ENCODE results near the gene CYP3A7.
"Not testable (repeated sequence)": the region's sequence is repeated elsewhere in the genome, so short reads cannot be mapped to it uniquely, and the experiment has no call there.

CYP3A7 gene

DNA sequence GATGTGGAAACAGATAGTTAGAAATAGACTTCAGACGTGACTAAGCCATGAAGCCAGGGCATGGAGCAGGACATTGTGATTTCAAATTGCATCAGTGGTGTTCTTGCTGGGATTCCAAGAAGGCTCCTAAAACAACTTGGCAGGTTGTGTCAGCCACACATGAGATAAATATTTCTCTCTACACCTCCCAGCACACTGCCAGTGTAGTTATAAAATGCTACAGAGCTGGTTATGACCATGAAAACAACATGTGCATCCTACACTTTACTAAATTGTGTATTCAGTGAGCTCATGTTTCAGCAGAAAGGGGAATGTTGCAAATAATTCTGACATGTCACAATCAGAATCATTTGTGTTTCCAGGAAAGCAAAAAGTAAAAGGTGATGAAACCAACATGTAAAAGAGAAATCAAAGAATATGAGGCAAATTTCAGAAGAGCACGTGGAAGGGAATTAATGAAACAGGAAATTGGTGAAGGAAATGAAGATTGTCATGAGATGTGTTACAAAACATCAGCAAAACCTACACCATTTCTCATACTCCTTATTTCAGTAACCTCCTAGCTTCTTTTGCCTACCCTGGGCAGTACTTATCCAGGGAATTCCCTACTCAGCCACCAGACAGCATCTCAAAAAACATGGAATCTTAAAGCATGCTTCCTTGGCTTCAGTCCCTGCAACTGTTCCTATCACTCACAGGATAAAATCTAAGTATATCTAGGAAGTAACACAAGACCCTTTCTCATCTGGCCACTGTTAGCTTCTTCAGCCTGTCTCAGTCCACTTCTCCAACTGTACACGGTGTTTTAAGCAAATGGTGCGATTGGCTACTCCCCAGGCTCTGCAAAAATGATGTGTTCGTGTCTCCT lies 5.8 kb upstream of the CYP3A7 start:
- DNase-seq, result no peak

DNA sequence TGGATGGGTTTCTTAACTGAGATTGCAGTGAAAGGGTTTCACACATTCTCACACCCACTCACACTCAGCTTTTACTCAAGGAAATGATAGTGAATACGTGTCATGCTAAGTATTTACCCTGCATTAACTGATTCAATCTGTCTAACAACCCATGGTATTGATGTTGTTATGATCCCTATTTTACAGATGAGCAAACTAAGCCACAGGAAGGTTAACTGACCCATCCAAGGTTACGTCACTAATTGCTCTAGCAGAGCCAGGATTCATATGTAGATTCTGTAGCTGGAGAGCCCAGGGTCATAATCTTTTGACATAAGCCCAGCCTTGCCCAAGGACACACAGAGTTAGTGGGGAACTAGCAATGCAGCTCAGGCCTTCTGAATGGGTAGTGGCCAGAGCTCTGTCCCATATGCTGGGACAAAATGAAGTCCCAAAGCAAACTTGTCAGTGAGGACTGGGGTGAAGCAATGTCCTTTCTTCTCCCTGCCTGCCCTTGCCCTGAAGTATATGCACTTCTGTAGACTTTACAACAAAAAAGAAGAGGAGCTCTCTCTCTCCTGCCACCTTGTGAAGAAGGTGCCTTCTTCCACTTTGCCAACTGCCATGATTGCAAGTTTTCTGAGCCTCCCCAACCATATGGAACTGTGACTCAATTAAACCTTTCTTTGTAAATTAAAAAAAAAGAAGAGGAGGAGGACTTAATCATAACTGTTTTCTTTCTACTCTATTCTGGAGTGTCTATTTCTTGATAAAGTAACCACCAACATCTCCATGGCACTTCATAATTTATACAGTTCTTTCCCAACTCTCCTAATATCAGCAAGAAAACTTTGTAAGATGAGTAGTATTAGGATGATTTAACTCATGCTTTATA lies 4.9 kb upstream of the CYP3A7 start:
- no peak for DNase-seq

DNA sequence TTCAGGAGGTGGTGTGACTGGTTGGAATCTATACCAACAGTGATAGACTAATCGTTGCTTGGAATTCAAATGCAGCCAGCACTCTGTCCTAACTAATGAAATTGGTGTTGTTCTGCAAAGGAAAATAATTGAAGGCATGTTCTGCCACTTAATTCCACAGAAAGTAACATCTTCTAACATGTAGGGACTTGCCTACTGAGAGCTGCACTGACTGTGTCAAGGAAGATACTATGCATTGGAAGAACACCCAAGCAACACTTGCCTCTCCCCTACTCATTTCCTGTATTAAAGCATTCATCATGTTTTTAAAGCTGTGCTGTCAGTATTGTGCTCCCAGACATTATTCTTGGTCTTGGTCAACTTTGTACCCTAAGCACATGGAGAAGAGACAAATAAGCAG lies 2.7 kb upstream of the CYP3A7 start:
- DNase-seq, result no peak

DNA sequence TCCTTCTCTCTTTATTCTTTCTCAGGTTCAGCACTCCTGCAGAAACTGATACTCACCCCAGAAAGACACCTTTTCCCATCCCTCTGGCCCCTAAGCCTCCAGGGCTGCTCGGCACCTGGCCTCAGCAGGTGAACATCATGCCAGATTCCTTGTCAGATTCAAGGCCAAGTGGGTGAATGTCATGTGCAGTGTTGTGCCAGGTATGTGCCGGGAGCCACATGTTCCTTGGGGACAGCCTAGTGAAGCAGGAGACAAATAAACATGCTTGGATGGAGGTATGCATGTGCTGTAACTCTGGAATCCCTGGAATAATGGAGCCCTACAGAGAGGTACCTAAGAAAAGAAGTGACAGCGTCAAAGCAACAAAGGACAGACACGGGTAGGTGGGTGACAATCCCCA lies 1.7 kb upstream of the CYP3A7 start:
- DNase-seq, result not testable (repeated sequence)

DNA sequence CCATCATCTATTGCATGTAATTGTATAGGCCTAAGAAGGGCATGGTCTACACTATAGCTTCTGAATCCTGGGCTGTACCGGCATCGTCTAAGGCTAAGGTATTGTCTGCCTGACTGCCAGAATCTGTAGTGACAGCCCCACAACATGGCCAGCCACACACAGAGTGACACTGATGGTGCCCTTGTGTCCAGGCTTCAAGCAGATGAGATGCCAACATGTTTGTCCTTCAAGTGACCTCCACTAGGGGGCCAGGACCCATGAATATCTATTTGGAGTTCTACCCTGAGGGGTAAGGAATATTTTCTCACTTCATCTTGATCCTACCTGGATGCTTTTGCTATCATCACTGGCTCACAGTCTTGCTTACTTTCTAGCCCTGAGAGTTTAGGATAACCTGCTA lies 1.5 kb downstream of the CYP3A7 start:
- DNase-seq, result no peak

DNA sequence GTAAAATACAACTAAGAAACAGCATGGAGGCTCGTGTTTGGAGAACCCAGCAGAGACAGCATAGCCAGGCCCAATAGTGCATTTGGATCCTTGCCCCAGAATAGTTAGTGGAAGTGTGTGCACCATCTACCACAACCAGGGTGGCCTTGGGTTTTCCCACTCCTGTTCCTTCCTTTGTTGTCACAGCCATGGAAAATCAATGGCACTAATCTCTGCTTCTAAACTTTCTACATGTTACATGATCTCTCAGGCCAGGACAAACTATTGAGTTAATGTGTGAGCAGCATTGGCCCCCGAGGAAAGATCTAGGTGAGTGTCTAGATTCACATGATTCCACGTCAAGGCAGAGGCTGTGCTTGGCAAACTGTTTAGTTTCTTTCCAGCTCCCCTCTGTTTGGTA lies 2.0 kb downstream of the CYP3A7 start:
- no peak for DNase-seq

DNA sequence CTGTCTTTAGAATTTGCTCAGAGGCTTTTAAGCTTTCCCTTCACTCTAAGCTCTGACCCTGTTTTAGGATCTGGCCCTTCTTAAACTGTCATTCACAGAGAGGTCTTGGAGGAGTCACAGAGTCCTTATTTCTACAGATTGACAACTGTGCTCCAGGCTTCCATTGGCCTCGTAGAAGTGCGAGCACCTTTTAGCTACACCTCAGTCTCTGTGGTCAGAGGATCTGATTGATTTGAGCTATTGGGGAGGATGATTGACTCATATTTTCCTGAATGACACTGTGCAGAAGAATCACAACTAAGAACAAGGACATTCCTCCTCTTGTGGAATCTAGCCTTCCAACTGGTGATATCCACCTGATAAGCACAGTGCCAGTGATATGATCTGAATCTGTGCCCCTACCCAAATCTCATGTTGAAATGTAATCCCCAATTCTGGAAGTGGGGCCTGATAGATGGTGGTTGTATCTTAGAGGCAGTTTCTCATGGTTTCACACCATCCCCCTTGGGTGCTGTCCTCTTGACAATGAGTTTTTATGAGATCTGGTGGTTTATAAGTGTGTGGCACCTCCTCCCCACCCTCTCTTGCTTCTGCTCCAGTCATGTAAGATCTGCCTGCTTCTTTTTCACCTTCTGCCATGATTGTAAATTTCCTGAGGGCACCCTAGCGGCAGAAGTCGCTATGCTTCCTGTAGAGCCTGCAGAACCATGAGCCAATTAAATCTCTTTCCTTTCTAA lies 3.2 kb downstream of the CYP3A7 start:
- DNase-seq, result no peak

DNA sequence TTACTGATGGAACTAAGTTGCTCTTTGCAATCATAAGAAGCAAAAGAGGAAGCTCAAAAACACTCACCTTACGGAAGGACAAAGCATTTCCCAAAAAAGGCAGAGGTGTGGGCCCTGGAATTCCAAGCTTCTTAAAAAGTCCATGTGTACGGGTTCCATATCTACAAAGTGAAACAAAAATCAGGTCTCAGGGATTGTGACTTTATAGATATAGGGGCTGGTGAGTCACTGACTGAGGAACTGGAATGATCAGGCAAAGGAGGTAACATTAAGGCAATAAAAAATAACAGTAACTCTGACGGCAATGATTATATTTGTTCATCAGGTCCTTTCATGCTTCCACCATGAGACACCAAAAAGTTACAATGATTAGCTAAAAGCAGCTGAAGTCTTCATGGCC lies 4.0 kb downstream of the CYP3A7 start:
- no peak for DNase-seq

DNA sequence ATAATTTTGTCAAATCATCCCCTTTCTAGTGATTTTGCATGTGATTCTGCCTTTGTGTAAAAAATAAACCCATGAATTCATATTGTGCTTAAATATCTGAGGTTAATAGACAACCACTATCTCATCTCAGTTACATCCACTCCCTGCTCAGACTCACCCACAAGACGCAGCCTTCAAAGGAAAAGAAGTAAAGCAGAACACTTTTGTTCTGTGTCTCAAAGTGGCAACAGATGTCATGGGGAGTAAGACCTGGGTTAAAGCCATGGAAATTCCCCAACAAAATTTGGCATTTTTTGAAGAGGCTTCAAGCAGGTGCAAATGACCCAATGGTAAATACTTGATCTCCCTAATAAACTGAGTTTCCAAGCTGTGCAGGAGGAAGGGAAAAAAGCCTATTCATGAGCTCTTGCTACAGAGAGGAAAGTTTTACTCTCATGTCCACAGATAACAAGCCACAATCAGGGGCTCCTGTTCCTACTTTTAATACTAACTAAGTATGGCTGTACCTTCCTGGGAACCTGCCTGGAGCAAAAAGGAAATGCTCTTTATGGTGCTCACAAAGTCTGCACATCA lies 4.7 kb downstream of the CYP3A7 start:
- no peak for DNase-seq

DNA sequence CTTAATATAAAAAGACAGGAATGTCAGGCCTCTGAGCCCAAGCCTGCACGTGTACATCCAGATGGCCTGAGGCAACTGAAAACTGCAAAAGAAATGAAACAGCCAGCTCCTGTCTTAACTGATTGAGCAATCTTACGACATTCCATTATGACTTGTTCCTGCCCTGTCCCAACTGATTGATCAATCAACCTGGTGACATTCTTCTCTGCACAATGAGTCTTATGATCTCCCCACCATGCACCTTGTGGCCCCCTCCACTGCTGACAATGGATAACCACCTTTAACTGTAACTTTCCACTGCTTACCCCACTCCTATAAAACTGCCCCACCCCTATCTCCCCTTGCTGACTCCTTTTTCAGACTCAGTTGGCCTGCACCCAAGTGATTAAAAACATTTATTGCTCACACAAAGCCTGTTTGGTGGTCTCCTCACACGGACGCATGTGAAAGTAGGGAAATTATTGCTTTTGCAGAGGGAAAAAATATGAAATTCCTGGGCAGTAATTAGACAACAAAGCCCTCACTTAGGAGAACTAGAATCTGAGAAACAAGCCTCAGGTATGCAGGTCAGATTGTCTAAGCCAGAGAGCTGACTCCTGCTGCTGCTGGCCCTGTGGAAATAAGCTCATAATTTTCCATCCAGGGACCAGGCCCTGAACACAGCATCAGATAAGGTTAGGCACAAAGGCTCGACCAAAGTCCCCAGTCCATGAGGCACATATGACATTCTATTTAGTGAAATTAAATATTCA lies 5.3 kb downstream of the CYP3A7 start:
- no peak for DNase-seq

DNA sequence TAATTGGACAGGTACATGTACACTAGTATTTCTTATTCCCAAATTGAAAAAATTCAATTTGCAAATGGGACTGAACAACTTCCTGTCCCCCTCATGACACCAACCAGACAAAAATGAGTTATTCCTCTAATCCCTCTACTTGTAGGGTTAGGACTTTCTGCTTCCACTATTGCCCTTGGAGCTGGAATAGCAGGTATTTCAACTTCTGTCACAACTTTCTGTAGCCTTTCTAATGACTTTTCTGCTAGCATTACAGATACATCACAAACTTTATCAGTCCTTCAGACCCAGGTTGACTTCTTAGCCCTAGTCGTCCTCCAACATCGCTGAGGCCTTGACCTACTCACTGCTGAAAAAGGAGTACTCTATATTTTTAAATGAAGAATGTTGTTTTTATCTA lies 6.4 kb downstream of the CYP3A7 start:
- DNase-seq, result no peak

DNA sequence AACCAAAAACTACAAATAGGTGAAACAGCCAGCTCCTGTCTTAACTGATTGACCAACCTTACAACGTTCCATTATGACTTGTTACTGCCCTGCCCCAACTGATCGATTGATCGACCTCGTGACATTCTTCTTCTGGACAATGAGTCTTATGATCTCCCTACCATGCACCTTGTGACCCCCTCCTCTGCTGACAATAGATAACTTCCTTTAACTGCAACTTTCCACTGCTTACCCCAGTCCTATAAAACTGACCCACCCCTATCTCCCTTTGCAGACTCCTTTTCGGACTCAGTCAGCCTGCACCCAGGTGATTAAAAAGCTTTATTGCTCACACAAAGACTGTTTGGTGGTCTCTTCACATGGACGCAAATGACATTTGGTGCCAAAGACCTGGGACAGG lies 11.8 kb downstream of the CYP3A7 start:
- not testable (repeated sequence) for DNase-seq

DNA sequence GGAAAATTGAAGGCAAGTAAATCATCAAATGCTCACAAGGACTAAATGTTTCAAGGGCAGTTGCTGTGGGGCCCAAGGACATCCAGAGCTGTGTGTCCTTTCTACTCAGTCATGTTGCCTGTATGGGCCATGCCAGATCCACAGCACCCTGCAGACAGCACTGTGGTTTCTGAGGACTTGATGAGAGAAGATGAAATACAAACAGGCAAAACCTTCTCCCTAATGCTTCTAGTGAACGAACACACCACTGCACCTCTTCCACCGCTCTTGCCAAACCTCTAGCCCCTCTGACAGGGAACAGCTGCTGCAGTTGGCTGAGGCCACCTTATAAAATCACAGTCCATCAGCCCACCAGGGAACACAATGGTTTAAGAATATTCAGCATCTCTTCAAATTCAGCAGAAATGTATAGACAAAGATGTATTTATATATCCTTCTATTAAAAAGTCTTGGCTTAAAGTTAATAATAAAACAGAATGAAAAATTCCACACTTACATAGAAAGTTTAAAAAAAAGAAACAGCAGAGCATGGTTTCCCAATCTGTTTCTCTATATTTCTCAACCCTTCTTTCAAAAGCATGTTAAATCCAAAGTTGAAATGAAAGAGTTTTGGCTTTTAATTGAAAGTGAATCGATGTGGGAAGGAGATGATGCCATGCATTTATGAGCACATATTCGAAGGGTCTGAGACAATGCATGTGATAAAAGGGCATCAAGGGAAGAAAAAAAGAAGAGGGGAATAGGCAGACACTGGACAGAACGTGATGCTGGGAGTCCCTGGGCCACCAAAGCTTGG lies 14.0 kb downstream of the CYP3A7 start:
- no peak for DNase-seq

DNA sequence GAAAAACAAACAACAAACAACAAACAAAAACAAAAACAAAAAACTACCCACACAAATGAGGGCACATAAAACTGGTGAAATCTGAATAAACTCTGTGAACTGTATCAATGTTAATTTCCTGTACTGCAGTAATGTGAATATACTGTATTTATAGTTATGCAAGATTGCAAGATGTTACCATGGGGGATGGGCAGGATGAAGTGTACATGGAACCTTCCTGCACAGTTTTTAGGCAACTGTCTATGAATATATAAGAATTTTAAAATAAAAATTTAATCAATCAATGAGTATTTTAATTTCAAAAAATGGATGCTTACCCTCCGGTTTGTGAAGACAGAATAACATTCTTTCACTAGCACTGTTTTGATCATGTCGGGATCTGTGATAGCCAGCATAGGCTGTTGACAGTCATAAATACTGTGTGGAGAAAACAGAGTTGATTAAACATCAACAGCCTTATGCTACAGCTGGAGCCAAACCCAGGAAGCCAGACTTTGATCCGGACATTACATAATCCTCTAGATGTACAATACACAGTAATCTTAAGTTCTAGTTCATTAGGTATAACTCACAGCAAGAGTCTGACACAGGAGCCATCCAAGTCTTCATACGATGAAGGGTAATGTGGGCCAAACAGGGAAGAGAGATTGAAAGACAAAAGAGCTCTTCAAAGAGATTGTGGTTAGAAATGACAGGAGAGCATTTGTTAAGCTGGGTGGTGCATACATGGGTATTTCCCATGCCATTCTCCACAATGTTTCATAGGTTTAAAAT lies 14.8 kb downstream of the CYP3A7 start:
- no peak for DNase-seq

DNA sequence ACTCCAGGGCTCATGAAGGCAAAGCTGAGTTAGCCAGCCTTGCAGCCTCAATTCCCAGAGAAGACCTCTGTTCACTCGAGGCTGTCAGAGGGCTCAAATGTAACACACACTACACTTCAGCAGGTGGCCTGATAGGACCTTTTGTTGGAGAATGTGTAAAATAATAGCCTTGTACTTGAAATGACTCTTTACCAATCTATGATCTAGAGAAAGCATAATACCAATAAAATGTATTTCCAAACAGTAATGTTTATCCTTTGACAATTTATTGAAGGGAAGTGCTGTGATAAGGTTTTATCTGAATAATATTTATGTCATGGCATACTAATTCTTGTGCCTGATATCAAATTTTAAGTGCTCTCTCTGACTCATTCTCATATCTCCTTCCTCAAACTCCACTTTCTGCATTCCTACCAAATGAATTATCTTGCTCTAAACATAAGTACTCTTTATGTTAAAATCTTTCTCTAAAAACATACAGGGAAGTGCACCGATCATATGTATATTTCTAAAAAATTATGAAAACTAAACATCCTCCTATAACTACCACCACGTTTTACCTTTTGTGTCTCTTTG lies 20.9 kb downstream of the CYP3A7 start:
- no peak for DNase-seq

DNA sequence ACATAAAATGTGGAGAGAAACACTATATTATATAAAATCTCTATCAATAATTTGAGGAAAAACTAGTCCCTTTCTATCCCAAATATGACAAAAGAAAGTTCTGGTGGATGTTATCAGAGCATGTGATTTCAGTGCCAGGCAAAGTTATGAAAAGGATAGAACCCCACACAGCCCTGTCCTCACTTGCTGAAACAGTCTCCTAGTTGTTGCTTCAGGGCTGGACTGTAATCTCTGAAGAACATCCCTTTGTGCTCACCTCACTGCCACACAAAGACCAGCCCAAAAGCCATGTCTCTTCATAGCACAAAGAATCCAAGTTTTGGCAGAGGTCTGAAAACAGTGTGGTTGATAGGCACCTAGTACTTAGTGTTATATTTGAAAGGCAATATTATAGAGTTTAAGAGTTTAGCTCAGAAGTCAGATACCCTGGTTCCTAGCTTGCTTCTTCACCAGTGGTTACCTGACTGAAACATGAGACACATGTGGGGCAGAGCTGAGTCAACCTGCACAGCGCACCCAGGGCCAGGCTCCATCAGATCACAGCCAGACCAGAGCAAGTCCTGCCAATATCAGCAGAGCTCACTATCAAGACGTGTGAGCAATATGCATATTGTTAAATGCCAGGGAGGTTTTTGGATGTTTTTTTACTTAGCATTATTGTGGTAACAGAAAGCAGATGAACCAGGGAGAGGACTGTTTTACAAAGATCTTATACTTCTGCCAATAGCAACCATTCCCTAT lies 25.0 kb downstream of the CYP3A7 start:
- no peak for DNase-seq

DNA sequence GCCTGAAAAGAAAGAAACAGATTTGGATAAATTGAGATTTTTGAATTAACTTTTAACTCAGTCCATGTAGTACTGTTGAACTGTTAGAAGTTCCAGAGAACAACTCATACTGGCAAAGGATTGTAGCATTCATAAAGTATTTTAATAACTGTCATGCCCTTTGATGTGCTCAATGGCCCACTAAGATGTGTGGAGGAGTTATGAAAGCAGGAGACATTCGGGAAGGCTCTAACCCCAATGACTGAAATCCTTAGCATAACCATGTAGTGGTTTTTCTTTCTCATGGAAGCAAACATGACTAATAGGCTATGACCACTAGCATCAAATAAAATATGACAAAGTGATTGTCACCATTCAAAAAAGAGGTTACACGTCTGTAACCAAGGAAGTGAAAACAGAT lies 25.7 kb downstream of the CYP3A7 start:
- no peak for DNase-seq

DNA sequence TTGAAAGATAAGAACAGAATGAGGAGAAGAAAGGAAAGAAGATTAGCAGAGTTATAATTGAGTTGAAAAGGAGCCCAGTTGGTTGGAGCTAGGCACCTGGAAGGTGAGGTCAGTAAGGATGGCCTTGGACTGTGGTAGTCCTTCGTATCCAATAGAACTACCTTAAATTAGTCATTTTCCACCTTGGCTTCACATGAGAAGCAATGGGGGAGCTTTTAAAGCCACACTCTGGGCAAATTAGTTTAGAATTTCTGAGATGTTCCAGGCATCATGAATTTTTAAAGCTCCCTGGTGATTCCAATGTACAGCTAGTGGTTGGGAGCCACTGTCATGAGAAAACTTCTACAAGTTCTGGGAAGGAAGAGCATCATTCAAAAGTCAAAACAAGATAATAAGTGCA lies 27.9 kb downstream of the CYP3A7 start:
- no peak for DNase-seq

DNA sequence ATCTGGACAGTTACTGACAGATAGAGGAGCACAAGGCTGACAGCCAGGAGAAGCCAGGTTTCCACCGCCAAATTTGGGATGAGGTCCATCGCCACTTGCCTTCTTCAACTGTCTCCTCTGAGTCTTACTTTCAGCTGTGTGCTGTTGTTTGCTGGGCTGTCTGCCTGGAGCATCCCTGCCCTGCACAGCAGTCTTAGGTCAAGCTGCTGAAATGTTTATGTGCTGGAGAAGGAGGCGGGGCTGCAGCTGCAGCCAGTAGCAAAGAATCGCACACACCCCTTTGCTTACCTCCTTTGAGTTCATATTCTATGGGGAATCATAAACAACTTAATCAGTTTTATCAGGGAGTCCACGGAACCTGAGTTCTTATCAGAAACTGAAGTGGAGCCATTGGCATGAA lies 35.0 kb downstream of the CYP3A7 start:
- no peak for DNase-seq

Data from NCI-H1417 treated with DMSO at 0.1 percent for 48 hours (cell line).